ENCODE results near the gene NARS2.

The NARS2 gene

GRCh38 chr11:78574386-78575381, at the start of gene NARS2:
TSS of gene NARS2 (minus strand) at chr11:78574864. CDS start at chr11:78574488, 376 bp downstream.
- Histone ChIP-seq H3K9me3 (ENCODE audit: insufficient read depth, low read length) (no peaks in the 10 kb centered on the region), H3K79me2 (ENCODE audit: insufficient read depth, low read length) (peaks cover 23% of the 10 kb centered on the region), H3K4me2 (ENCODE audit: low read depth, low read length, poor library complexity, severe bottlenecking) (peak within 1 kb of the TSS; percentile 83), H2AFZ (ENCODE audit: low read depth, low read length, severe bottlenecking) (peak within 1 kb of the TSS; percentile 79), H3K9me2 (replicated peaks; ENCODE audit: insufficient read depth, low read length) (no peaks in the 10 kb centered on the region), H4K20me1 (ENCODE audit: low read depth, low read length) (no peaks in the 10 kb centered on the region), H3K27me3 (ENCODE audit: low read length) (no peaks in the 10 kb centered on the region), H3K4me3 (ENCODE audit: insufficient read depth, low read length, poor library complexity, severe bottlenecking) (peak within 1 kb of the TSS; percentile 74), H3K27ac (ENCODE audit: low read depth, low read length) (no peak within 1 kb of the TSS), H3F3A (ENCODE audit: insufficient read depth) (0 out of 2 replicates have a peak, but pooled peaks cover 4% of the 10 kb centered on the region), H3K9ac (ENCODE audit: low read length) (peak within 1 kb of the TSS; percentile 89), H3K36me3 (ENCODE audit: low read length) (0 out of 2 replicates have a peak, but pooled peaks cover 4% of the 10 kb centered on the region)
- no peak for TF ChIP-seq CTCF (IDR thresholded peaks at IDR 0.05; ENCODE audit: insufficient read depth, low read length, poor library complexity, severe bottlenecking)
- TF ChIP-seq EZH2phosphoT487 (conservative IDR thresholded peaks at IDR 0.05; ENCODE audit: low read length), result no peak

- no peak for TF ChIP-seq EZH2phosphoT487 (conservative IDR thresholded peaks at IDR 0.05; ENCODE audit: low read length)
- TF ChIP-seq CTCF (IDR thresholded peaks at IDR 0.05; ENCODE audit: insufficient read depth, low read length, poor library complexity, severe bottlenecking), result no peak
- H3K9ac ChIP-seq (ENCODE audit: low read length), result no peak overlapping the region
- H3K4me3 ChIP-seq (ENCODE audit: insufficient read depth, low read length, poor library complexity, severe bottlenecking), result no peak overlapping the region
- no peaks in the 10 kb centered on the region for H4K20me1 ChIP-seq (ENCODE audit: low read depth, low read length)
- H3K27me3 ChIP-seq (ENCODE audit: low read length), result no peaks in the 10 kb centered on the region
- H3K36me3 ChIP-seq (ENCODE audit: low read length), result no peaks in the 10 kb centered on the region
- H2AFZ ChIP-seq (ENCODE audit: low read depth, low read length, severe bottlenecking), result no peak overlapping the region
- no peak overlapping the region for H3K27ac ChIP-seq (ENCODE audit: low read depth, low read length)
- no peaks in the 10 kb centered on the region for H3K9me2 ChIP-seq (replicated peaks; ENCODE audit: insufficient read depth, low read length)
- H3F3A ChIP-seq (ENCODE audit: insufficient read depth), result no peaks in the 10 kb centered on the region
- H3K4me2 ChIP-seq (ENCODE audit: low read depth, low read length, poor library complexity, severe bottlenecking), result no peak overlapping the region
- H3K9me3 ChIP-seq (ENCODE audit: insufficient read depth, low read length), result no peaks in the 10 kb centered on the region
- H3K79me2 ChIP-seq (ENCODE audit: insufficient read depth, low read length), result no peaks in the 10 kb centered on the region
These were observed 48.0 kb upstream of the NARS2 start for GRCh38 chr11:78622666-78623065.

- no peaks in the 10 kb centered on the region for H3K79me2 ChIP-seq (ENCODE audit: insufficient read depth, low read length)
- no peaks in the 10 kb centered on the region for H4K20me1 ChIP-seq (ENCODE audit: low read depth, low read length)
- no peaks in the 10 kb centered on the region for H3F3A ChIP-seq (ENCODE audit: insufficient read depth)
- no peak overlapping the region for H3K27ac ChIP-seq (ENCODE audit: low read depth, low read length)
- H2AFZ ChIP-seq (ENCODE audit: low read depth, low read length, severe bottlenecking), result no peak overlapping the region
- H3K9me2 ChIP-seq (replicated peaks; ENCODE audit: insufficient read depth, low read length), result no peaks in the 10 kb centered on the region
- no peak overlapping the region for H3K9ac ChIP-seq (ENCODE audit: low read length)
- no peak overlapping the region for H3K4me3 ChIP-seq (ENCODE audit: insufficient read depth, low read length, poor library complexity, severe bottlenecking)
- no peak overlapping the region for H3K4me2 ChIP-seq (ENCODE audit: low read depth, low read length, poor library complexity, severe bottlenecking)
- no peaks in the 10 kb centered on the region for H3K9me3 ChIP-seq (ENCODE audit: insufficient read depth, low read length)
- no peaks in the 10 kb centered on the region for H3K27me3 ChIP-seq (ENCODE audit: low read length)
- TF ChIP-seq EZH2phosphoT487 (conservative IDR thresholded peaks at IDR 0.05; ENCODE audit: low read length) (no peak), CTCF (IDR thresholded peaks at IDR 0.05; ENCODE audit: insufficient read depth, low read length, poor library complexity, severe bottlenecking) (no peak)
- no peaks in the 10 kb centered on the region for H3K36me3 ChIP-seq (ENCODE audit: low read length)
These were observed 45.5 kb upstream of the NARS2 start for GRCh38 chr11:78620159-78620558.

All from SU-DHL-6 (cell line).